OCI-LY1 (cell line): Measurements from ENCODE around the gene ZNF771.

Source experiments
- H2AFZ ChIP-seq: fragments of 200-600 bp; sonication (generic), shearing (Covaris generic); 2 replicates; pipeline ENCODE4 v1.6.0; 2014; ENCODE audit warnings: antibody characterized with exemption, mild to moderate bottlenecking, low read length
- H3F3A ChIP-seq: fragments of 200-600 bp; sonication (generic), shearing (Covaris generic); 2 replicates; pipeline ENCODE4 v1.6.0; 2014; ENCODE audit warnings: mild to moderate bottlenecking, antibody characterized with exemption, low read length, moderate library complexity; ENCODE audit not compliant: insufficient read depth
- H3K27ac ChIP-seq: fragments of 200-600 bp; sonication (generic); 2 replicates; pipeline ENCODE4 v1.5.1; 2014; ENCODE audit warnings: low read length, mixed run types, mild to moderate bottlenecking, low read depth; ENCODE audit not compliant: poor library complexity, severe bottlenecking
- H3K27me3 ChIP-seq: fragments of 200-600 bp; sonication (generic); 2 replicates; pipeline ENCODE4 v1.6.0; 2014; ENCODE audit warnings: antibody characterized with exemption, mild to moderate bottlenecking, low read length, moderate library complexity; ENCODE audit not compliant: insufficient read depth
- H3K36me3 ChIP-seq: fragments of 200-600 bp; sonication (generic); 2 replicates; pipeline ENCODE4 v1.6.1; 2014; ENCODE audit warnings: mild to moderate bottlenecking, antibody characterized with exemption, low read length, moderate library complexity, mixed read lengths; ENCODE audit not compliant: insufficient read depth
- H3K4me1 ChIP-seq: fragments of 200-600 bp; sonication (generic); 2 replicates; pipeline ENCODE4 v1.5.1; 2014; ENCODE audit warnings: mild to moderate bottlenecking, low read length, moderate library complexity; ENCODE audit not compliant: insufficient read depth, severe bottlenecking
- H3K4me2 ChIP-seq: fragments of 200-600 bp; sonication (generic), shearing (Covaris generic); 2 replicates; pipeline ENCODE4 v1.6.1; 2014; ENCODE audit warnings: low read length
- H3K4me3 ChIP-seq: fragments of 200-600 bp; sonication (generic); 2 replicates; pipeline ENCODE4 v1.5.1; 2014; ENCODE audit warnings: low read length, low read depth, mild to moderate bottlenecking, mixed read lengths; ENCODE audit not compliant: poor library complexity, severe bottlenecking
- H3K79me2 ChIP-seq: fragments of 200-600 bp; shearing (Covaris generic); 2 replicates; pipeline ENCODE4 v1.6.1; 2016; ENCODE audit warnings: mixed run types, low read length, mixed read lengths; ENCODE audit not compliant: insufficient read depth
- H3K9ac ChIP-seq: fragments of 200-600 bp; sonication (generic), shearing (Covaris generic); 2 replicates; pipeline ENCODE4 v1.6.1; 2014; ENCODE audit warnings: mild to moderate bottlenecking, low read length, mixed read lengths
- H3K9me2 ChIP-seq: fragments of 200-600 bp; sonication (generic), shearing (Covaris generic); 2 replicates; pipeline ENCODE4 v1.6.1; 2014; ENCODE audit warnings: low read depth, mild to moderate bottlenecking, low read length, mixed read lengths
- H3K9me3 ChIP-seq: fragments of 200-600 bp; shearing (Covaris generic); 2 replicates; pipeline ENCODE4 v1.6.1; 2014; ENCODE audit warnings: low read length, mixed read lengths
- H4K20me1 ChIP-seq: fragments of 200-600 bp; sonication (generic), shearing (Covaris generic); 2 replicates; pipeline ENCODE4 v1.6.0; 2016; ENCODE audit warnings: mild to moderate bottlenecking, low read length; ENCODE audit not compliant: insufficient read depth
- CTCF ChIP-seq: fragments of 200-600 bp; sonication (generic), shearing (Covaris generic); IDR thresholded peaks from 2 replicates; pipeline ENCODE4 v1.5.1; 2017; ENCODE audit warnings: mild to moderate bottlenecking, antibody characterized with exemption, low read length, moderate library complexity, mixed read lengths
- EZH2 ChIP-seq: fragments of 200-600 bp; sonication (generic), shearing (Covaris generic); IDR thresholded peaks from 2 replicates; pipeline ENCODE4 v1.8.0; 2017; ENCODE audit warnings: borderline replicate concordance, mixed run types, mild to moderate bottlenecking, antibody characterized with exemption, low read length, moderate library complexity, mixed read lengths

The ZNF771 gene

GRCh38 chr16:30430428-30430970 lies 23.1 kb downstream of the ZNF771 start:
- no peaks in the 10 kb centered on the region for H3K9me2 ChIP-seq

GRCh38 chr16:30434852-30435251 lies 27.4 kb downstream of the ZNF771 start:
- Histone ChIP-seq H3K9me3 (no peaks in the 10 kb centered on the region), H3K27me3 (no peaks in the 10 kb centered on the region), H3K9ac (no peak overlapping the region), H3K4me1 (peaks cover 17% of the 10 kb centered on the region), H3K4me2 (no peak overlapping the region), H3K4me3 (no peak overlapping the region), H3K9me2 (no peaks in the 10 kb centered on the region), H3F3A (no peaks in the 10 kb centered on the region), H3K79me2 (no peaks in the 10 kb centered on the region), H3K36me3 (no peaks in the 10 kb centered on the region), H4K20me1 (no peaks in the 10 kb centered on the region), H2AFZ (no peak overlapping the region), H3K27ac (no peak overlapping the region)
- TF ChIP-seq EZH2 (no peak), CTCF (no peak)

More at GRCh38 chr16:30430428-30430970, 23.1 kb downstream of the ZNF771 start:
- Histone ChIP-seq H3K4me2 (peak overlapping the region; percentile 48), H3K27me3 (no peaks in the 10 kb centered on the region), H2AFZ (peak overlapping the region; percentile 42; the same call in 1 of the 2 replicates), H3K27ac (peak overlapping the region; percentile 52), H4K20me1 (no peaks in the 10 kb centered on the region), H3F3A (no peaks in the 10 kb centered on the region), H3K36me3 (peaks cover 26% of the 10 kb centered on the region), H3K4me3 (peak overlapping the region; percentile 15), H3K9ac (peak overlapping the region; percentile 17), H3K9me3 (no peaks in the 10 kb centered on the region), H3K4me1 (peaks cover 21% of the 10 kb centered on the region), H3K79me2 (peaks cover 18% of the 10 kb centered on the region)
- TF ChIP-seq EZH2 (no peak), CTCF (peak; percentile 44; the same call in 1 of the 2 replicates)

- Histone ChIP-seq H3F3A (no peaks in the 10 kb centered on the region), H3K9me3 (no peaks in the 10 kb centered on the region), H3K4me2 (no peak overlapping the region), H3K4me1 (peaks cover 17% of the 10 kb centered on the region), H4K20me1 (no peaks in the 10 kb centered on the region), H3K9me2 (no peaks in the 10 kb centered on the region), H3K27ac (no peak overlapping the region), H3K9ac (no peak overlapping the region), H3K27me3 (no peaks in the 10 kb centered on the region), H3K4me3 (no peak overlapping the region), H2AFZ (no peak overlapping the region), H3K79me2 (no peaks in the 10 kb centered on the region), H3K36me3 (no peaks in the 10 kb centered on the region; the same call in 1 of the 2 replicates)
- TF ChIP-seq CTCF = no peak
- no peak for TF ChIP-seq EZH2
These were observed 30.2 kb downstream of the ZNF771 start for GRCh38 chr16:30437511-30438046.
